ENCODE results near the gene ADARB2.
"Not testable (repeated sequence)": the region's sequence is repeated elsewhere in the genome, so short reads cannot be mapped to it uniquely, and the experiment has no call there.

Gene ADARB2

GRCh38 chr10:1427521-1428186 is 309.7 kb downstream of the ADARB2 start:
- not testable (repeated sequence) for DNase-seq (ENCODE audit: low read depth)

- no peak for DNase-seq (ENCODE audit: low read depth)
These were observed 310.5 kb downstream of the ADARB2 start for GRCh38 chr10:1426786-1427185.

DNA sequence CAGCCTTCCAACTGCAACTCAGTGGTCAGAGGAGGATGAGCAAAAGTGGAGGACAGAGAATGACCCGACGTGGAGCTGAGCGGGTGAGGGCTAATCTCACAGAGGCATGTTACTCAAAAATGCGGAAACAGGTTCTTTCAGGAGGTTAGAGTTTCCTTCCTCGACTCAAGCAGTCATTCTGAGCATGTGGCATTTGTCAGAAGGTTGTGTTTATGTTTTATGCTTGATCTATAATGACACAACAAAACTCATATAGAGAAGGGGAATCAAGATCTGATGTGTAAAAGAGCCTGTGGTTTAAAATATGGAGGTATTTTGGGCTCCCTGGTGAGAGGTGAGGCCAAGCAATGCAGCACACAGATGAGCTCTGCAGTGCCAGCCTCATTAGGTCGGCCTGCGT is 311.4 kb downstream of the ADARB2 start:
- no peak for DNase-seq (ENCODE audit: low read depth)

GRCh38 chr10:1424648-1425047 is 312.7 kb downstream of the ADARB2 start:
- no peak for DNase-seq (ENCODE audit: low read depth)

DNA sequence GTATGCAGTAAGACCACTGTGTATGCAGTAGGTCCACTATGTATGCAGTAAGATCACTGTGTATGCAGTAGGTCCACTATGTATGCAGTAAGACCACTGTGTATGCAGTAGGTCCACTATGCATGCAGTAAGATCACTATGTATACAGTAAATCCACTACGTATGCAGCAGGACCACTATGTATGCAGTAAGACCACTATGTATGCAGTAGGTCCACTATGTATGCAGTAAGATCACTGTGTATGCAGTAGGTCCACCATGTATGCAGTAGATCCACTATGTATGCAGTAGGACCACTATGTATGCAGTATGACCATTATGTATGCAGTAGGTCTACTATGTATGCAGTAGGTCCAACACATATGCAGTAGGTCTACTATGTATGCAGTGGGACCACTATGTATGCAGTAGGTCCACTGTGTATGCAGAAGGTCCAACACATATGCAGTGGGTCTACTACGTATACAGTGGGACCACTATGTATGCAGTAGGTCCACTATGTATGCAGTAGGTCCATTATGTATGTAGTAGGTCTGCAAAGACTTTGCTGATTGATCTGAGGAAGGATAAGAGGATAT is 313.6 kb downstream of the ADARB2 start:
- DNase-seq (ENCODE audit: low read depth), result no peak

DNA sequence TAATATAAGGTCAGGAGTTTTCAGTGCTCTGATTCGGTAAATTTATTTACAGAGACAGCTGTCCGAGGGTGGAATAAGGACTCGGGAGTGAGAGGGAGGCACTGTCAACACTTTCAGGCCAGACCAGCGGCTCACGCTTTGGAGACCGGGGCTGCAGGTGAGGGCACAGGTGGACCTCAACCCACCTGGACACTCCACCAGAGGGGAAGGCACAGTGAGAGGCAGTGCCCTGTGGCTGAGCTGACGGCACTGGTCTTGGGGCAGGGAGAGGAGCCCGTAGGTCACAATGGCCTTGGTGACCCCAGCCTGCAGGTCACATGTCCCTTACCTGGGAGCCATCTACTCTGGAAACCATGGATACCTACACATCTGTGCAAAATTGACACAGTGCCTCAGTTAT is 315.1 kb downstream of the ADARB2 start:
- no peak for DNase-seq (ENCODE audit: low read depth)

- peak; percentile 22 for DNase-seq (ENCODE audit: low read depth)
These were observed 316.5 kb downstream of the ADARB2 start for GRCh38 chr10:1420661-1421362.

- no peak for DNase-seq (ENCODE audit: low read depth)
These were observed 317.3 kb downstream of the ADARB2 start for GRCh38 chr10:1419796-1420610.

GRCh38 chr10:1418031-1418550 is 319.2 kb downstream of the ADARB2 start:
- no peak for DNase-seq (ENCODE audit: low read depth)

- DNase-seq (ENCODE audit: low read depth), result no peak
These were observed 319.8 kb downstream of the ADARB2 start for GRCh38 chr10:1417574-1417973.

GRCh38 chr10:1416456-1417037 is 320.8 kb downstream of the ADARB2 start:
- DNase-seq (ENCODE audit: low read depth), result no peak

DNA sequence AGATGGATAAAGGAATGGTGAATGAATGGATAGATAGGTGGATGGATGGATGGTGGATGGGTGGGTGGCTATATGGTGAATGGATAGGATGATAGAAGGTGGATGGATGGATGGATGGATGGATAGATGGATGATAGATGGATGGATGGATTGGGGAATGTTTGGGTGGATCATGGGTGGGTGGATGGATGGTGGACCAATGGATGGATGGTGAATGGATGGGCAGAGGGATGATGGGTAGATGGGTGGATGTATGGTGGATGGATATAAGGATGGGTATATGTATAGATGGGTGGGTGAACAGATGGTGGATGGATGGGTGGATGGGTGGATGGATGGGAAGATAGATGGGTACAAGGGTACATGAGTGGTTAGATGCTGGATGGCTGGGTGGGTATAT is 322.4 kb downstream of the ADARB2 start:
- DNase-seq (ENCODE audit: low read depth), result no peak

GRCh38 chr10:1414346-1414745 is 323.0 kb downstream of the ADARB2 start:
- not testable (repeated sequence) for DNase-seq (ENCODE audit: low read depth)

DNA sequence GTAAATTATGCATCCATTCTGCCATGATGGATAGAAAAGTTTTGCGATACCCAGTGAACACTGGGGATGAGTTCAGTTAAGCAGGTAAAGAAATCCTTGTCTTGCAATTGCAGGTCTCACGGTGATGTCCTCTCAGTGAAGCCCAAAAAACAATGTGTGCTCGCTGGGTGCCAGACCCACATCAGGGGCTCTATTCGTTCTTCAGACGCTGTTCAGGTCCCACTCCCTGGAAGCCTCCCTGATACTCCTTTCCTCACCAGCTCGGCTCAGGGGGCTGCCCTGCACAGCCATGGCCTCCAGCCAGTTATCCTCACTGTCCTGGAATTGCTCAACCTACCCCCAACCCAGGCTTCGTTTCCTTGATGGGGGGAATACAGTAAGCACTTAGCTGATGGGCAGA is 323.5 kb downstream of the ADARB2 start:
- DNase-seq (ENCODE audit: low read depth), result no peak

DNA sequence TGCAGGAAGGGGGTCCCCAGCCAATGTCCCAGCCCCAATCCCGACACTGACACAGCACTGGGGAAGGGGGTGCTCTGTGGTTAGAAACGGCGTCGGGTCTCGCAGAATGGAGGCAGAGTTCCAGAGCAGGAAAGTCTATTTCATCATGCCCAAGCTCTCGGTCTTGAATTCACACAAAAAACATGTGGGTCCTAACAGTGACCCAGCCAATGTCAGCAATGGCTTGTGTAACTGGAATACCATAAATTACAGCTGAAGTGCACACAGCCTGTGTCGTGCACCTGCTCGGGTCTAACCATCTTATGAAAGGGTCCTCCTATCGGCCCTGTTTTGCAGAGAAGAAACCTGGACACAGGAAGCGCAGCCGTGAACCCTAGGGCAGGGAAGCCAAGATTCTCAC is 324.1 kb downstream of the ADARB2 start:
- DNase-seq (ENCODE audit: low read depth), result no peak

- no peak for DNase-seq (ENCODE audit: low read depth)
These were observed 324.7 kb downstream of the ADARB2 start for GRCh38 chr10:1412531-1413189.

DNA sequence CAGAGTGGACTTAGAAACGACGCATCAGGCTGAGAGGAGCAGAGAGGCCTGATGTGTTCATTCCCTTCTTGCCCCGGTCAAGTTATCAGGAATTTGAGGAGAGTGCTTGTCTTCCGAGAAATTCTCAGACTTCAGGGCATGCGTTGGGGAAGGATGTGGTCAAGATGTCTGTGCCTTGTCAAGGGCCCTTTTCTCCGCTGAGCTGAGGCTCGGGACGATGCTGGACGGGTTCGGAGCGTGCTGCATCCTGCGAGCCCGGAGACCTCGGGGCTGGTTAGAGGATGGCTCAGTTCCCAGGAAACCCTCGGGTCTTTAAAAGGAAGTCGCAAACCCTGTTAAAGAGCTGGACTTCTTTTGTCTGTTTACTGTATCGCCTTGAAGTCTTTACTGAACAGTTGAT is 325.4 kb downstream of the ADARB2 start:
- DNase-seq (ENCODE audit: low read depth), result no peak

GRCh38 chr10:1411451-1411850 is 325.9 kb downstream of the ADARB2 start:
- no peak for DNase-seq (ENCODE audit: low read depth)

GRCh38 chr10:1410469-1411395 is 326.6 kb downstream of the ADARB2 start:
- DNase-seq (ENCODE audit: low read depth), result no peak

DNA sequence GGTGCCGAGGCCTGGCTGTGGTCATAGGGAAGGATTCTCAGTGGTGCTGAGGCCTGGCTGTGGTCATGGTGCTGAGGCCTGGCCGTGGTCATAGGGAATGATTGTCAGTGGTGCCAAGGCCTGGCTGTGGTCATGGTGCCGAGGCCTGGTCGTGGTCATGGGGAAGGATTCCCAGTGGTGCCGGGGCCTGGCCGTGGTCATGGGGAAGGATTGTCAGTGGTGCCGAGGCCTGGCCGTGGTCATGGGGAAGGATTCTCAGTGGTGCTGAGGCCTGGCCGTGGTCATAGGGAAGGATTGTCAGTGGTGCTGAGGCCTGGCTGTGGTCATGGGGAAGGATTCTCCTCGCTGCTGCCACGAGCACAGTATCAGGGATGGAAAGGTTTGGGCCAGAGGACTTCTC is 327.3 kb downstream of the ADARB2 start:
- DNase-seq (ENCODE audit: low read depth), result no peak
